ENCODE measurements around the gene GCLC.
"Not testable (repeated sequence)": the region's sequence is repeated elsewhere in the genome, so short reads cannot be mapped to it uniquely, and the experiment has no call there.

Gene GCLC

DNA sequence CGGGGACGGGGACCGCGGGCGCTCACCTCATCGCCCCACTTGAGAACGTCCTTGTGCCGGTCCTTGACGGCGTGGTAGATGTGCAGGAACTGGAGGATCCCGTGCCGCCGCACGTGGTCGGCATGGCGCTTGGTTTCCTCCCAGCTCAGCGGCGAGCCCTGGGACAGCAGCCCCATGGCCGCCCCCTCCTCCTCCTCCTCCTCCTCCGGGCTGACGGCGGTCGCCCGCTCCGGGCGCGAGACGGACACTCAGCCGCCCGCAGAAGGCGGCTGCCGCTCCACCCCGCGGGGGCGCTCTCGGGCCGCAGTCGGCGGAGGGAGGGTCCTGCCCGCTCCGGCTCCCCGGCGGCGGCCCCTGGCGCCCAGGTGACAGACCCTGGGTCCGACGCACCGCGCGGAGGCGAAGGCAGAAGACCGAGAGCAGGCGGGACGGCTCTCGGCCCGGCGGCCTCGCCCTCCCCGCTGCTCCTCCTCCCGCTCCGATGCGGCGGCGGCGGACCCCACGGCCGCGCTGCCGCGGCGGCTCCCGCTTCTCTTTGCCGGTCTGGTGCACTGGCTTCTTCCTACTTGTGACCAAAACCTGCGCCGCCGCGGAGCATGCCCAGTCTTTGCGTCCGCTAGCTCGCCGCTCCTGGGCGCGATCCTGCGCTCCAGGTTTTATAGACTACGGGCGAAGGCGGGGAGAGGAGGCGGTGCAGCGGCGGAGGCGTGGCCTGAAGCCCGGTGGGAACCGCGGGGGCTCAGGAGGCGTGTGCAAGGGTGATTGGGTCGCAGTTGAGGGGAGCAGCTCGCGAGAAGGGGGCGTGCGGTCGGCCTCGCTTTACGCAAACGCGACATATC, at the start of gene GCLC:
TSS of gene GCLC (minus strand) at position 632 of the 839 bp plus-strand sequence. CDS start at position 176, 456 bp downstream.
- DNase-seq (ENCODE audit: low read depth in 2 of 2, low spot score in 1 of 2), result peak; percentile 69 to 75

GRCh38 chr6:53594596-53594995, 49.7 kb upstream of the GCLC start:
- DNase-seq (ENCODE audit: low read depth in 2 of 2, low spot score in 1 of 2), result no peak

- no peak for DNase-seq (ENCODE audit: low read depth in 2 of 2, low spot score in 1 of 2)
Observed at GRCh38 chr6:53593001-53593488, 48.1 kb upstream of the GCLC start.

GRCh38 chr6:53591873-53592272, 47.0 kb upstream of the GCLC start:
- DNase-seq (ENCODE audit: low read depth in 2 of 2, low spot score in 1 of 2), result no peak

GRCh38 chr6:53588816-53589509, 44.1 kb upstream of the GCLC start:
- DNase-seq (ENCODE audit: low read depth in 2 of 2, low spot score in 1 of 2), result no peak

DNA sequence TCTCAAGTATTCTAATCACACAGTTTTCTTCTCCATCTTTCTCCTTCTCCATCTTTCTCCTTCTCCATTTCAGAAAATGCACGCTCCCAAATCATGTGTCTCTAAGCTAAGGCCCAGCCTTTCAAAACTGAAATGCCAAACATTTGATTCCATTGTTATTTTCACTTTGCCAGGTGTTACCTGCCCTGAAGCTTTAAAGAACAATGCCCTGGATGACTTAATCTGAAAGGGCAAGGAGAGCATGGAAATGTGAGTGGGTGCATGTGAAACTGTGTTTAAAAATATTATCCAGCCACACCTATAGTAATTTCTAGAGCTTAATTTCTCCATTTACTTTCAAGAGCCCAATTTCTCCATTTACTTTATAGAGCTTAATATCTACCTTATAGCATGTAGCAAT, 42.4 kb upstream of the GCLC start:
- DNase-seq (ENCODE audit: low read depth in 2 of 2, low spot score in 1 of 2), result no peak

GRCh38 chr6:53585208-53585900, 40.5 kb upstream of the GCLC start:
- no peak for DNase-seq (ENCODE audit: low read depth in 2 of 2, low spot score in 1 of 2)

DNA sequence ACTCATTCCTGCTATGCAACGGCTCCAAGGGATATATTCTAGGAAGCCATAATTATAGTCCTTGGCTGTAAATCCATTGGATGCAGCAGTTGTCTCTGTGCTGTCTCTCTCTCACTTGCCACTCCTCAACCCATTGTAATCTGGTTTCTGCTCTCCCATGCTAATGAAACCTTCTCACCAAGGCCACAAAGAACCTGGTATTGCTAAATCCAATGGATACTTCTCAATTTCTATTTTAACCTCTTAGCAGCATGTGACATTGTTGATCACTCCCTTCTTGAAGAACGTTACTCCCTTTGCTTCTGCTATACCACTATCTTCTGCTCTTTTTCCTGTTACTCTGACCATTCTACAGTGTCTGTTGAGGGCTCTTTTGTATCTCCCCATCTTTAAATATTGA, 39.8 kb upstream of the GCLC start:
- no peak for DNase-seq (ENCODE audit: low read depth in 2 of 2, low spot score in 1 of 2)

DNA sequence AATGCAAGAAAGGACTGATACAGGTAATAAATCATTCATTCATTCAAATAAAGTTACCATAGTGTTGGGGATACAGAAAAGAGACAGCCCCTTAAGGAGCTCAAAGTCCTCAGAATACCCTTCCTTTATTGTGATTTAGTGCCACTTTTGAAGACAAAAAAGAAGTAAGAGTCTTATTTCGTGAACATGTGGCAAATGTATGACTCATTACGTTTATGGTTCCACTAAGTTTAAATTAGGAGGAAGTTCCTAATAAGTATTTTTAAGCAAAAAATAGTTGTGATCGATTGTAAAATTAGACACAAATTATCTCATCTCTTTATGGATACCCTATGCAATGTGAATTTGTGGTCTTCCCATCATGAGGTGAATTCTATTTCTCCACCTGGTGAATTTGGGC, 38.5 kb upstream of the GCLC start:
- DNase-seq (ENCODE audit: low read depth in 2 of 2, low spot score in 1 of 2), result no peak

DNA sequence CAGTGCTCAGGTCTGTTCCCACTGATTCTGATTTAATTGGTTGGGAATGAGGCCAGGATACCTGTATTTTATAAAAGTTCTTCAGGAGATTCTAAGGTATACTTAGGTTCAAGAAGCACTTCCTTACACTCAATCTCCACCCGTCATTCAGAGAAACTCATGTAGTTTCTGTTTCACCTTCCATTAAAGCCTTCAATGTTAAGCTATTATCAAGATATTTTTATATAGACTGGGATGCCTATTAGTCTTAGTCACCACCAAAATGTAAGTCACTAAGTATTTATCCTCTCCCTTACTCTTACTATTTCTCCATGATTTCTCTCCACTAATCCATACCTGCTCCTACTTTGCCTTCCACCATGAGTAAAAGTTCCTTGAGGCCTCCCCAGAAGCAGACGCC, 38.1 kb upstream of the GCLC start:
- DNase-seq (ENCODE audit: low read depth in 2 of 2, low spot score in 1 of 2), result no peak

DNA sequence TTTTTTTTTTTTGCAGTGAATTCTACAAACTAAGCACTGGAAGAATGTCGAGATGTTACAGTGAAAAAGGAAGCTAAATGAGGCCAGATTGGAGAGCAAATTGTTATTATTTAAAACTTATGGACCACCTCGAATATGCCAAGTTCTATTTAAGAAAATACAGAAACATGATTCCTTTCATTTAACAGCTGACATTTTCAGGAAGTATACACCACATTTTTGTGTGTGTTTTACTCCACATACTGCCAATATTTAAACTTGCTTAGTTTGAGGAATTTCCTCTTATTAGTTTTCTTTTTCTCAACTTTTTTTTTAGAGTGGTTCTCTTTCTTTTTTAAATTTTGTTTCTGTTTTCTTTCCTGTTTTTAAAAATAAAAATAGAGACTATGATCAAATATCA, 37.0 kb upstream of the GCLC start:
- DNase-seq (ENCODE audit: low read depth in 2 of 2, low spot score in 1 of 2), result no peak

DNA sequence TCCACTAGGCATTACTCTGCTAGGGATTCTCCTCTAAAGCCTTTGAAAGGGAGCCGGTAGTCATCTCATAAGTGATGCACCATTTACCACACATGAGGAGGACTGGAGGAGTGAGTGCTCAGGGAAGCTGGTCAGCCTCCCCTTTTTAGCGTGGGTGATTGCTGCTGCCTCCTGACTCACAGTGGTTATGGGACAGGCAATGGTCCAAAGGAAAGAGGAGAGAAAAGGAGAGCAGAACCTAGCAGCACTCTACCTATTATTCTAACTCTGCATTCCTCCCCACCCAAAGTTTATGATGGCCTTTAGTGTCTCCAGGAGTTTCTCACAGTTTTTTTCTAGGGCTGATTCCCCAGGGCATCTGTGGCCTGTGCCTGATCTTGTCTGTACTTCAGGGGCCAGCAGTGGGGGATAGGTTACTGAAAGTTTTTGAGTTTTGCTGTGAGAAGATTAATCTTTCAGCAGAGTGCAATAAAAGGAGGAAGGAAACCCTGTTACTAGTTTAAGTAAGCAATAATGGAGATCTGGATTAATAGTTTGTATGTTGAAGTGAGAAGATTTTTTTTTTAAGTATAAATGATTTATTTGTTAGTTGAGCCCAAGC, 36.4 kb upstream of the GCLC start:
- DNase-seq (ENCODE audit: low read depth in 2 of 2, low spot score in 1 of 2), result no peak

DNA sequence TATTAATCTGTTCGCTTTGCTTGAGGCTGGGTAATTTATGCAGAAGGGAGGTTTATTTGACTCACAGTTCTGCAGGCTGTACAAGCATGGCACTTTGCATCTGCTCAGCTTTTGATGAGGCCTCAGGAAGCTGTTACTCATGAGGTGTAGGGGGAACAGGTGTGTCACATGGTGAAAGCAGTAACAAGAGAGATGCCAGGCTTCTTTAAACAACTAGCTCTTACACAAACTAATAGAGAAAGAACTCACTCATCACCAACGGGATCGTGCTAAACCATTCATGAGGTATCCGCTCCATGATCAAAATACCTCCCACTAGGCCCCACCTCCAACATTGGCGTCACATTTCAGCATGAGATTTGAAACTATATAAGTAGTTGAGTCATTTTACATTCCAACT, 34.4 kb upstream of the GCLC start:
- DNase-seq (ENCODE audit: low read depth in 2 of 2, low spot score in 1 of 2), result no peak

DNA sequence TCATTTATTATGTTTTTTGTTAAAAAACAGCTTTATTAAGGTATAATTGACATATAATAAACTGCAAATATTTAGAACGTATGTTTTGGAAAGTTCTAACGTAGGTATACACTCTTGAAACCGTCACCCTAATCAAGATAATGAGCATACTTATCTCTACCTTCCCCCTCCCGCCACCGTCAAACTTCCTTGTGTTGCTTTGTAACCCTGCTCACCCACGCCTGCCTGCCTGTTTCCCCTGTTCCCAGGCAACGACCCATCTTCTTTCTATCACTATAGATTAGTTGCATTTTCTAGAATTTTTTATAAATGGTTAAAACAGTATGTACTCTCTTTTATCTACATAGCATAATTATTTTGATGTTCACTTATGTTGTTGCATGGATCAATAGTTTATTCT, 33.5 kb upstream of the GCLC start:
- DNase-seq (ENCODE audit: low read depth in 2 of 2, low spot score in 1 of 2), result no peak

DNA sequence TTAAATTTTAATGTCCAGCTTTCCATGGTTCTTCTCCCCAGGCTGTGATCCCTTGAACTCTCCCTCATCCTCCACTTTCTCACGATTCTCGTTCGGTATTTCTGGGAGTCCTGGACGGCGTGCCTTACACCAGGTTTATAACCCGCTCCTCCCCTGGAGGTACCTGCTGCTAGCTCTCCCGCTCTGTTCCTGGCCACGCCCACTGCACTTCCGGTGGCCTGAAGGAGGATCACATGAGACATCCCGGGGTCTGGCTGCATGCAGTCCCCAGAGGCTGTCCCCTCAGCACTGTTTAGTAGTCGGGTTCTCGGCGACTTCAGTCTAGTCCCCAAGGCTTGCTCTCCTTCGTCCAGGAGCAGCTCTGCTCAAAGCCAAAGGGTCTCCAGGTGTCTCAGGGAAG, 28.4 kb upstream of the GCLC start:
- DNase-seq (ENCODE audit: low read depth in 2 of 2, low spot score in 1 of 2), result no peak

- not testable (repeated sequence) for DNase-seq (ENCODE audit: low read depth in 2 of 2, low spot score in 1 of 2)
Observed at GRCh38 chr6:53572379-53572778, 27.5 kb upstream of the GCLC start.

GRCh38 chr6:53568776-53569616, 24.1 kb upstream of the GCLC start:
- no peak for DNase-seq (ENCODE audit: low read depth in 2 of 2, low spot score in 1 of 2)

GRCh38 chr6:53567701-53568100, 22.8 kb upstream of the GCLC start:
- DNase-seq (ENCODE audit: low read depth in 2 of 2, low spot score in 1 of 2), result no peak

DNA sequence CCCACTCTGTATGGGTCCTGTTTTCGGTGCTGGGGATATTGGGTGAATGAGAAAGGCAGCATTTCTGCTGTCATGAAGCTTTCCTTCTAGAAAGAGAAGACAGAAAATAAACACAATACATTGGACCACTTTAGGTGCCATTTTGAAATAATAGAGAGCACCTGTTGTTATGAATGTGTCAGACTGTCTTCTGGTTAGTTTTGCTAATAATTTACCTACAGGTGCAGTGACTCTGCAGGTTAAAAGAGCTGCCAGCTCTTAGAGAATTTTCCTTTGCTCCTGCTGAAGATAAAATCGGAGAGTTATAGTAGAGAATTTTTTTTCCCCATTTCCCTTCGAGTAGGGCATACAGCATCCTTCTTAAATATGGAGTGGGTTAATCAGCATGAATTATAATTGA, 21.9 kb upstream of the GCLC start:
- no peak for DNase-seq (ENCODE audit: low read depth in 2 of 2, low spot score in 1 of 2)

GRCh38 chr6:53565886-53566285, 21.0 kb upstream of the GCLC start:
- no peak for DNase-seq (ENCODE audit: low read depth in 2 of 2, low spot score in 1 of 2)

All from stimulated activated CD8-positive, alpha-beta memory T cell treated with anti-CD3 and anti-CD28 coated beads, Interleukin-4, amount 100 ng/mL, for 1 hour (primary cell).